ENCODE data around the gene LRRC8E.

The LRRC8E gene

DNA sequence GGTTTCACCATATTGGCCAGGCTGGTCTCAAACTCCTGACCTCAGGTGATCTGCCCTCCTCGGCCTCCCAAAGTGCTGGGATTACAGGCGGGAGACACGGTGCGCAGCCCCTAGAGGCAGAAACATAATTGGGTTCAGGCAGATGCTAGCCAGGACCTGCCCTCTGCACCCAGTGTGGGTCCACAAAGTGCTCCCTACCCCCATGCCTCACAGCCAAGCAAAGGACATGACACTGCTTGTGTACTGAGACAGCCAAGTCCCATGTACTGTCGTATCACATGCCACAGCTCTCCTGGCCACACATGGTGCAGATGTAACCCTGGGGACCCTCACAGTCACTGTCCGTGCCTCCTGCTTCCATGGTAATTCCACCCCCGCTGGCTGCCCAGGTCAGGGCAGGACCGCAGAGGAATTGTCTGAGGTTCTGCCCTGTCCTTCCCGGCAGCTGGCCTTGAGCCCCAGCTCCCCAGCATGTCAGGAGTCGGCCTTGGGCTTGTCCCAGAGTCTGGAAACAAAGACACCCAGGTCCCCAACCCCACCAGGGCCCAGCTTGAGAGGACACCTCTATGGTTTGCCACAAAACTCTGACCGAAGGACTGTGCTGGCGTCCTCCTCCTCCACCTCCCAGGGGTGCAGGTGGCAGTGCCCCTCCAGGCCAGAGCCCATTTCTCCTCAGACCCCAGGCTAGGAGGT, 21.8 kb upstream of the LRRC8E start:
- H3K36me3 ChIP-seq (ENCODE audit: insufficient read depth) = no peaks in the 10 kb centered on the region
- TF ChIP-seq, protein P1, sequence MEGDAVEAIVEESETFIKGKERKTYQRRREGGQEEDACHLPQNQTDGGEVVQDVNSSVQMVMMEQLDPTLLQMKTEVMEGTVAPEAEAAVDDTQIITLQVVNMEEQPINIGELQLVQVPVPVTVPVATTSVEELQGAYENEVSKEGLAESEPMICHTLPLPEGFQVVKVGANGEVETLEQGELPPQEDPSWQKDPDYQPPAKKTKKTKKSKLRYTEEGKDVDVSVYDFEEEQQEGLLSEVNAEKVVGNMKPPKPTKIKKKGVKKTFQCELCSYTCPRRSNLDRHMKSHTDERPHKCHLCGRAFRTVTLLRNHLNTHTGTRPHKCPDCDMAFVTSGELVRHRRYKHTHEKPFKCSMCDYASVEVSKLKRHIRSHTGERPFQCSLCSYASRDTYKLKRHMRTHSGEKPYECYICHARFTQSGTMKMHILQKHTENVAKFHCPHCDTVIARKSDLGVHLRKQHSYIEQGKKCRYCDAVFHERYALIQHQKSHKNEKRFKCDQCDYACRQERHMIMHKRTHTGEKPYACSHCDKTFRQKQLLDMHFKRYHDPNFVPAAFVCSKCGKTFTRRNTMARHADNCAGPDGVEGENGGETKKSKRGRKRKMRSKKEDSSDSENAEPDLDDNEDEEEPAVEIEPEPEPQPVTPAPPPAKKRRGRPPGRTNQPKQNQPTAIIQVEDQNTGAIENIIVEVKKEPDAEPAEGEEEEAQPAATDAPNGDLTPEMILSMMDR (conservative IDR thresholded peaks at IDR 0.05; ENCODE audit: low read depth, low read length) = no peak
- H3K9ac ChIP-seq = no peak overlapping the region
- H3K4me1 ChIP-seq (ENCODE audit: low read depth, poor library complexity, severe bottlenecking) = peaks cover 23% of the 10 kb centered on the region
- no peaks in the 10 kb centered on the region for H3K79me2 ChIP-seq (ENCODE audit: insufficient read depth, low read depth)
- no peak overlapping the region for H3K4me3 ChIP-seq (IDR thresholded peaks at IDR 0.05; ENCODE audit: insufficient read depth, low read depth, low read length)
- H4K20me1 ChIP-seq (ENCODE audit: insufficient read depth) = no peaks in the 10 kb centered on the region
- H3K27ac ChIP-seq = no peak overlapping the region
- no peak overlapping the region for H2AFZ ChIP-seq (ENCODE audit: low read depth)
- H3K4me2 ChIP-seq = no peak overlapping the region
- H3K27me3 ChIP-seq (ENCODE audit: insufficient read depth, low read depth) = no peaks in the 10 kb centered on the region; the same call in 1 of the 2 replicates

DNA sequence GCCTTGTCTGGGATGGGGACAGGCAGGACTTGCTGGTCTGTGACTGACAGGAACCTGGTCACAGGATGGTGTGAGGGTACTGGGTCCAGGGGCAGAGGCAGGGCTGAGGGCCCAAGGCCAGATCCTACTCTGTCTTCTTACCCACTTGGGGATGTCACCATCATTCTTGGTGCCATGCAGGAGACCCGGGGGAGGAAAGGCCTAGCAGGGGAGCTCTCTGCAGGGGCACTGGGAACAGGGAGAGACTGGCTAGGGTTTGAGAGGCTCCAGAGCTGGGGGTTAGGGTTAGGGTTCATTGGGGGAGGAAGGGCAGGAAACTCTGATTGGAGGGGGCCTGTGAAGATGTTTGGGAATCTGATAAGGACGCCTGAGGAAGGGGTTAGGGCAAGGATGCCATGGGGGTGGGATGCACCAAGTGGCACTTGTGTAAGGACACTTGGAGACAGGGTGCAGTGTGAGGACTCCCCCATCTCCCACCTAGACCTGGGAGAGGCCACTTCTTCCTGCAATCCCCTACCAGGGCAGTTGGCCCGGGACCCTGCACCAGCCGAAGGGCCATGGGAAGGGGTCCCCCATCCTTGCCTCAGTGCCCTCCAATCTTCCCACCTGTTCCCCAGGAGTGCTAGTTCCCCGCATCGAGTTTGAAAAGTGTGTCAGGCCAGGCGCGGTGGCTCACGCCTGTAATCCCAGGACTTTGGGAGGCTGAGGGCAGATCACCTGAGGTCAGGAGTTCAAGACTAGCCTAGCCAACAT, 21.0 kb upstream of the LRRC8E start:
- Histone ChIP-seq H3K4me1 (ENCODE audit: low read depth, poor library complexity, severe bottlenecking) (peaks cover 28% of the 10 kb centered on the region), H3K79me2 (ENCODE audit: insufficient read depth, low read depth) (no peaks in the 10 kb centered on the region), H3K4me2 (no peak overlapping the region), H4K20me1 (ENCODE audit: insufficient read depth) (no peaks in the 10 kb centered on the region), H3K27ac (no peak overlapping the region), H3K4me3 (IDR thresholded peaks at IDR 0.05; ENCODE audit: insufficient read depth, low read depth, low read length) (no peak overlapping the region), H3K27me3 (ENCODE audit: insufficient read depth, low read depth) (no peaks in the 10 kb centered on the region; the same call in 1 of the 2 replicates), H3K9ac (no peak overlapping the region), H2AFZ (ENCODE audit: low read depth) (no peak overlapping the region), H3K36me3 (ENCODE audit: insufficient read depth) (no peaks in the 10 kb centered on the region)
- TF ChIP-seq, protein P1 (conservative IDR thresholded peaks at IDR 0.05; ENCODE audit: low read depth, low read length) = no peak

DNA sequence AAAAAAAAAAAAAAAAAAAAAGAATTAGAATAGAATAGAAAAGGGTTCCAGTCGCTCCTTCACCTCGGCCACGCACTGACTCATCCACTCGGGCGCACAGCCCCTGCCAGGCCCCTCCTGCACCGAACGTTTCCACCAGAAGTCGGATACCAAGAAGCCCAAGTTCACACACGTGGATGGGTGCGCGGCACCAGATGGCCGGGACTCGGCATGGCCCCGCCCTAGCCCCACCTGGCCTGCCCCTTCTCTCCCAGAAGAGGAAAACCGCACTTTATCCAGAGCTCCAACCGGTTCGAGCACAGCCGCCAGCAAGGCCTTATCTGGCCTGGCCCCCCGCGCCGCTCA, 20.0 kb upstream of the LRRC8E start:
- Histone ChIP-seq H3K9ac (peak overlapping the region; percentile 56; the same call in 1 of the 2 replicates), H3K27ac (peak overlapping the region; percentile 69; the same call in 1 of the 2 replicates), H3K4me3 (IDR thresholded peaks at IDR 0.05; ENCODE audit: insufficient read depth, low read depth, low read length) (no peak overlapping the region), H3K79me2 (ENCODE audit: insufficient read depth, low read depth) (no peaks in the 10 kb centered on the region), H2AFZ (ENCODE audit: low read depth) (peak overlapping the region; percentile 85), H3K4me1 (ENCODE audit: low read depth, poor library complexity, severe bottlenecking) (peaks cover 36% of the 10 kb centered on the region), H3K4me2 (peak overlapping the region; percentile 90), H3K36me3 (ENCODE audit: insufficient read depth) (no peaks in the 10 kb centered on the region), H3K27me3 (ENCODE audit: insufficient read depth, low read depth) (no peaks in the 10 kb centered on the region; the same call in 1 of the 2 replicates), H4K20me1 (ENCODE audit: insufficient read depth) (no peaks in the 10 kb centered on the region)
- TF ChIP-seq, protein P1 (conservative IDR thresholded peaks at IDR 0.05; ENCODE audit: low read depth, low read length) = no peak

DNA sequence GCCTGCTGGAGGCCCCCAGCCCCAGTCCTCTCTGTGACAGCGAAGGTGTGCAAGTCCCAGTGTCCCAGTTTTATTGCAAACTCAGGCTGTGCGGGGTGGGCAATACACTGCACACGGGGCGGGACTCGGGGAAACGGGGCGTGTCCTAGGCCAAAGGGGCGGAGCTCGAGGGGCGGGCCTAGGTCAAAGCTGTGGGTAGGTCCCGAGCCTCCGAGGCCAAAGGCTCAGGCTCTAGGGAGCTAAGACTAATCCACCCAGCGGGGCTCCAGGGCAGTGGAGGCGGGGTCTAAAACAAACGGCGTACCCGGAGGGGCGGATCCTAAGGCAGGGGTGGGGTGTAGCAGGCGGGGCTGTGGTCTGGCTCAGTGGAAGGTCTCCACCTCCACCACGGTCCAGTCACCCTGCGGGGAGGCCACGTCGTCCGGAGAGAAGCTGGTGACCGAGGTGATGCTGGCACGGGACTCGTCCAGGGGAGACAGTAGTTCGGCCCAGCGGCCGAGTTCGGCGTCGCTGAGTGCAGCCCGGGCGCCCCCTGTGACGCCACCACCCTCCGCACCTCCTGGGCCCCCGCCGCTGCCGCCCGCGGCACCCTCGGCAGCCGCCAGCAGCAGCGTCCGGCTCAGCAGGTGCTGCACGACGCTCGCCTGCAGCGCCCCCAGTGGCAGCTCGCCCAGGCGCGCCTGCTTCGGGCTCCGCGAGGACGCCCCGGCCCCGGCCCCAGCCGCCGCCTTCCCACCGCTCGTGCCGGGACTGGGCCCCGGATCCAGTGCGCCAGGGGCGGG, 19.4 kb upstream of the LRRC8E start:
- no peaks in the 10 kb centered on the region for H3K79me2 ChIP-seq (ENCODE audit: insufficient read depth, low read depth)
- H2AFZ ChIP-seq (ENCODE audit: low read depth) = peak overlapping the region; percentile 85
- H3K4me1 ChIP-seq (ENCODE audit: low read depth, poor library complexity, severe bottlenecking) = peaks cover 36% of the 10 kb centered on the region
- H3K9ac ChIP-seq = peak overlapping the region; percentile 56; the same call in 1 of the 2 replicates
- H3K4me3 ChIP-seq (IDR thresholded peaks at IDR 0.05; ENCODE audit: insufficient read depth, low read depth, low read length) = no peak overlapping the region
- peak overlapping the region; percentile 90 for H3K4me2 ChIP-seq
- TF ChIP-seq, protein P1 (conservative IDR thresholded peaks at IDR 0.05; ENCODE audit: low read depth, low read length) = peak; percentile 61
- no peaks in the 10 kb centered on the region for H4K20me1 ChIP-seq (ENCODE audit: insufficient read depth)
- no peaks in the 10 kb centered on the region; the same call in 1 of the 2 replicates for H3K27me3 ChIP-seq (ENCODE audit: insufficient read depth, low read depth)
- peak overlapping the region; percentile 69 for H3K27ac ChIP-seq
- H3K36me3 ChIP-seq (ENCODE audit: insufficient read depth) = no peaks in the 10 kb centered on the region

Data from KMS-11 (cell line).